HCT116 (cell line): Measurements from ENCODE around the gene HYAL1.

Experiments used
- CTCF ChIP-seq, 3 experiments: fragments of 200-600 bp in 1 of 3; sonication (generic) in 1 of 3; IDR thresholded peaks in 2 of 3; conservative IDR thresholded peaks in 1 of 3; 2 replicates each; pipeline ENCODE4 v1.5.1; 2012 to 2017; ENCODE audit warnings: low read depth in 2 of 3, low read length in 2 of 3, antibody characterized with exemption in 1 of 3, borderline replicate concordance in 1 of 3, control low read depth in 1 of 3, mild to moderate bottlenecking in 1 of 3, mixed read lengths in 1 of 3, mixed run types in 1 of 3, moderate library complexity in 1 of 3; ENCODE audit not compliant: insufficient read depth in 1 of 3
- EGR1 ChIP-seq: IDR thresholded peaks from 2 replicates; pipeline ENCODE4 v1.6.1; 2012; ENCODE audit warnings: low read depth
- ELF1 ChIP-seq: IDR thresholded peaks from 2 replicates; pipeline ENCODE4 v1.6.1; 2012; ENCODE audit warnings: low read depth, borderline replicate concordance
- EZH2 ChIP-seq: fragments of 200-600 bp; sonication (generic); IDR thresholded peaks from 2 replicates; pipeline ENCODE4 v1.6.1; 2017; ENCODE audit warnings: antibody characterized with exemption, mixed run types
- EZH2phosphoT487 ChIP-seq: fragments of 200-600 bp; IDR thresholded peaks from 2 replicates; pipeline ENCODE4 v1.6.1; 2018; ENCODE audit warnings: antibody characterized with exemption, borderline replicate concordance
- POLR2A ChIP-seq: IDR thresholded peaks from 2 replicates; pipeline ENCODE4 v1.7.0; 2011; ENCODE audit warnings: borderline replicate concordance; ENCODE audit not compliant: insufficient read depth, insufficient read length; ENCODE audit errors: extremely low read depth
- POLR2AphosphoS5 ChIP-seq: IDR thresholded peaks from 2 replicates; pipeline ENCODE4 v1.6.1; 2011; ENCODE audit warnings: mild to moderate bottlenecking, low read depth, low read length, moderate library complexity
- RAD21 ChIP-seq: IDR thresholded peaks from 2 replicates; pipeline ENCODE4 v1.6.1; 2012; ENCODE audit warnings: low read depth, mild to moderate bottlenecking
- SIN3A ChIP-seq: IDR thresholded peaks from 2 replicates; pipeline ENCODE4 v1.6.1; 2012; ENCODE audit warnings: low read depth
- ZBTB33 ChIP-seq: IDR thresholded peaks from 2 replicates; pipeline ENCODE4 v1.6.1; 2011; ENCODE audit warnings: mild to moderate bottlenecking, low read length, moderate library complexity; ENCODE audit not compliant: insufficient replicate concordance; ENCODE audit errors: extremely low read depth
- ZNF274 ChIP-seq: fragments of 200-500 bp; sonication (Bioruptor generic); IDR thresholded peaks from 2 replicates; pipeline ENCODE4 v1.6.1; 2014; ENCODE audit warnings: mild to moderate bottlenecking, low read depth, low read length, inconsistent platforms

GRCh38 chr3:50259432-50260026 is 43.8 kb downstream of the HYAL1 start:
- TF ChIP-seq ZNF274: no peak
- TF ChIP-seq CTCF (IDR thresholded peaks at IDR 0.05 in 2 of 3, conservative IDR thresholded peaks at IDR 0.05 in 1 of 3; ENCODE audit: borderline replicate concordance in 1 of 3, insufficient read depth in 1 of 3, low read depth in 2 of 3, low read length in 2 of 3): no peak
- TF ChIP-seq SIN3A: no peak
- TF ChIP-seq POLR2A: no peak
- no peak for TF ChIP-seq RAD21
- no peak for TF ChIP-seq ELF1
- no peak for TF ChIP-seq POLR2AphosphoS5
- TF ChIP-seq ZBTB33: no peak
- no peak for TF ChIP-seq EGR1
- no peak for TF ChIP-seq EZH2
- no peak for TF ChIP-seq EZH2phosphoT487
